Loucy (cell line): ENCODE measurements around the gene SCNN1A.

Experiments
- EZH2phosphoT487 ChIP-seq: fragments of 200-600 bp; IDR thresholded peaks from 2 replicates; pipeline ENCODE4 v1.6.1; 2018; ENCODE audit warnings: antibody characterized with exemption, mild to moderate bottlenecking, moderate library complexity, borderline replicate concordance
- TF ChIP-seq, protein P1 (sequence below): fragments of 200-600 bp; sonication (generic); conservative IDR thresholded peaks from 2 replicates; pipeline ENCODE4 v1.5.1; 2014; ENCODE audit warnings: mild to moderate bottlenecking, antibody characterized with exemption, low read length

DNA sequence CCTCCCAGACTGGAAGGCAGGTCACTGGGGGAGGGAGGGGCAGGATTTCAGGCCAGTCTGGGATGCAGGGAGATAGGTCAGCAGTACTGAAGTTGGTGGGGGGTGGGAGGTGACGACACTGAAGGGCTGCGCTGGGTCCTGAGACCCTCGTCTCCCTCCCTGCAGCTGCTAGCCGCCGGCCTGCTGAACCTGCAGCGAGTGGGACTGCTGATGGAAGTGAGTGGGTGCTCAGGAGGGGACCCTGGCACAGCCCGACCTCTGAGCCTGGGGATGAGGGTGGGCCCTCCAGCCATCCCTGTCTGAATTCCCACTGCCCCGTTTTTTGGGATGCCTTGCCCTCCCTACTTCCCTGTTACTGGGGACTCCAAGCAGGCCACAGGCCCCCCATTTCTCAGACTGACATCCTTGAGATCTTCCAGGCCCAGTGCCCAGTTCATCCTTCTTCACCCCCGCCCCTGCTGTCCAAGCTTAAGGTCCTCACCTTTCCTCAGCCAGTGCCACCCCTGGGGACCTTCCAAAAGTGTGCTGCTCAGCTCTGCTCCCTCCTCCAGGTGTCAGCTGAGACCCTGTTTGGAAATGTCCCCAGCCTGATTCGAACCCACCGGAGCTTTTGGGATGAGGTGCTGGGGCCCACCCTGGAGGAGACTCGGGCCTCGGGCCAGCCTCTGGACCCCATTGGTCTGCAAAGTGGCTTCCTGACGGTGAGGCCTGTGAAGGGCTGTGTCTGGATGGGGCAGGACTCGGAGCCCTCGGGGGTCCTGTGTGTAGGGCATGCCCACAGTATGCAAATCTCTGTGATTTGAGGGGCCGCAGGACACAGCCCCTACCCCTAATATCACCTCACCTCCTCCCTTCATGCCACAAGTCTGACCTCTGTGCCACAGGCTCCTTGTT is 59.4 kb downstream of the SCNN1A start:
- TF ChIP-seq, protein P1, sequence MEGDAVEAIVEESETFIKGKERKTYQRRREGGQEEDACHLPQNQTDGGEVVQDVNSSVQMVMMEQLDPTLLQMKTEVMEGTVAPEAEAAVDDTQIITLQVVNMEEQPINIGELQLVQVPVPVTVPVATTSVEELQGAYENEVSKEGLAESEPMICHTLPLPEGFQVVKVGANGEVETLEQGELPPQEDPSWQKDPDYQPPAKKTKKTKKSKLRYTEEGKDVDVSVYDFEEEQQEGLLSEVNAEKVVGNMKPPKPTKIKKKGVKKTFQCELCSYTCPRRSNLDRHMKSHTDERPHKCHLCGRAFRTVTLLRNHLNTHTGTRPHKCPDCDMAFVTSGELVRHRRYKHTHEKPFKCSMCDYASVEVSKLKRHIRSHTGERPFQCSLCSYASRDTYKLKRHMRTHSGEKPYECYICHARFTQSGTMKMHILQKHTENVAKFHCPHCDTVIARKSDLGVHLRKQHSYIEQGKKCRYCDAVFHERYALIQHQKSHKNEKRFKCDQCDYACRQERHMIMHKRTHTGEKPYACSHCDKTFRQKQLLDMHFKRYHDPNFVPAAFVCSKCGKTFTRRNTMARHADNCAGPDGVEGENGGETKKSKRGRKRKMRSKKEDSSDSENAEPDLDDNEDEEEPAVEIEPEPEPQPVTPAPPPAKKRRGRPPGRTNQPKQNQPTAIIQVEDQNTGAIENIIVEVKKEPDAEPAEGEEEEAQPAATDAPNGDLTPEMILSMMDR: no peak
- no peak for TF ChIP-seq EZH2phosphoT487
